Left renal pelvis (tissue), 4 donors: ENCODE measurements around the gene SOX8. TPM values are rescaled to one million over a fixed set of nuclear protein-coding genes. Genes with fewer than 3 reads are reported as not detected.

Source experiments
- polyA plus RNA-seq, 4 donors: library from polyadenylated mRNA; unstranded; fragments of 120-200 nt; gene quantifications; one replicate each; pipeline ENCODE4 v1.2.1, GENCODE V29; 2013; ENCODE audit not compliant: insufficient read length in 4 of 4

SOX8 gene
- polyA plus RNA-seq, 4 donors = 3.4 to 4.8 (median 3.6) TPM

Other genes with a start within 250 kb of the SOX8 start
- 10 to 100 TPM; 15.8 to 31.2 (median 22.2) TPM for gene CIAO3, start 240.8 kb upstream of the SOX8 start, polyA plus RNA-seq
- 10 to 100 TPM in 3 of 4 donors, 1 to 10 TPM in 1; 2.3 to 27.1 (median 12.3) TPM for gene MSLN, start 221.0 kb upstream of the SOX8 start, polyA plus RNA-seq
- 10 to 100 TPM in 3 of 4 donors, 1 to 10 TPM in 1; 8.5 to 16.5 (median 10.5) TPM for gene RPUSD1, start 193.4 kb upstream of the SOX8 start, polyA plus RNA-seq
- 10 to 100 TPM; 19.9 to 48.6 (median 23.0) TPM for gene CHTF18, start 193.2 kb upstream of the SOX8 start, polyA plus RNA-seq
- under 1 TPM in 2 of 4 donors, not detected in 2; 0.15 to 0.46 TPM for gene GNG13, start 181.0 kb upstream of the SOX8 start, polyA plus RNA-seq
- 10 to 100 TPM; 12.2 to 25.4 (median 16.9) TPM for gene LMF1, start 10.8 kb upstream of the SOX8 start, polyA plus RNA-seq
- under 1 TPM in 2 of 4 donors, not detected in 2; 0.17 to 0.40 TPM for gene SSTR5, start 91.0 kb downstream of the SOX8 start, polyA plus RNA-seq
- not detected for gene C1QTNF8, start 114.5 kb downstream of the SOX8 start, polyA plus RNA-seq
- gene CACNA1H, start 171.3 kb downstream of the SOX8 start, polyA plus RNA-seq = 10 to 100 TPM in 3 of 4 donors, 1 to 10 TPM in 1; 6.2 to 22.5 (median 17.5) TPM
- gene TPSG1, start 243.5 kb downstream of the SOX8 start, polyA plus RNA-seq = 1 to 10 TPM in 1 of 4 donors, under 1 TPM in 3; 0.30 to 1.1 (median 0.50) TPM
- gene TPSB2, start 248.4 kb downstream of the SOX8 start, polyA plus RNA-seq = under 1 TPM in 1 of 4 donors, not detected in 3; 0.12 TPM